GM12864 (cell line): ENCODE measurements around the gene ATP5F1B.
A peak's percentile ranks its signal among the peaks of the same experiment; 100 is the strongest.

Experiments
- DNase-seq: peaks from one replicate; pipeline ENCODE4 v3.0.0-alpha.2; 2011; ENCODE audit warnings: low read depth
- H3K4me3 ChIP-seq: 2 replicates; pipeline ENCODE4 v1.5.1; 2011; ENCODE audit warnings: mild to moderate bottlenecking, low read depth, low read length, control low read depth
- TF ChIP-seq, protein P1 (sequence below): IDR thresholded peaks from 2 replicates; pipeline ENCODE4 v1.5.1; 2011; ENCODE audit warnings: low read depth, mild to moderate bottlenecking, moderate library complexity, low read length, control low read depth, inconsistent platforms; ENCODE audit errors: missing control alignments

ATP5F1B gene

DNA sequence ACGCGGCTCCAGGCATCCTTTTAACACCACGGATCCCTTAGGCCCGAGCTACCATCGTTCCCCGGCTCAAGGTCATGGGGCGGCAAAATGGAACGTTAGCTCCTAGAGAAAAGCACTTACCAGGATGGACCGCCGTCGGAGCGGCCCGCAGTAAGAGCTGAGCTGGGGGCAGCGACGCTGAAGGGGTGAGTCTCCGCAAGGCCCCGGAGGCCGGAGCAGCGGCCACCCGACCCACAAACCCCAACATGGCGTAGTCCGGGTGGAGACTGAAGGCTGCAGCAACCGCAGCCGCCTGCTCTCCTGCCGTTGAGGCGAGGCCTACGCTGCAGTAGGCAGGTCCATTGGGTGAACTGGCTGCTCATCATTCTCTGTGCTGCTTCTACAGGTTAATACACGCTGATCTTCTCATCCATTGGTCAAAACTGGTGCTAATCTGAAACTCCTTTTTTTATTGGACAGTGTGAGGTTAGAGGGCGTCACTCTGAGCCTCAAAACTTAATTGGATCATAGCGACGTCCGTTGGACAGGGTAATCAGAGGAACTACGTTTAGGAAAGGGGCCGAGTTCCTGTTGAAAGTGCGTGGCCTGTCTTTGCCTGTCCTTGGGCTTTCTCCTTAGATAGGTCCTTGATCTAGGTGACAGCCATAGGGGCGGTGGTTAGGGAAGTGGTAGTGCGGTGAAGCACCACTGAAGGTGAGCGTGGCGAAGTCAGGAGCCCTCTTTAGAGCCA is at the start of gene ATP5F1B:
TSS of gene ATP5F1B (minus strand) at position 268 of the 730 bp plus-strand sequence. CDS start at position 247, 21 bp downstream.
- TF ChIP-seq, protein P1, sequence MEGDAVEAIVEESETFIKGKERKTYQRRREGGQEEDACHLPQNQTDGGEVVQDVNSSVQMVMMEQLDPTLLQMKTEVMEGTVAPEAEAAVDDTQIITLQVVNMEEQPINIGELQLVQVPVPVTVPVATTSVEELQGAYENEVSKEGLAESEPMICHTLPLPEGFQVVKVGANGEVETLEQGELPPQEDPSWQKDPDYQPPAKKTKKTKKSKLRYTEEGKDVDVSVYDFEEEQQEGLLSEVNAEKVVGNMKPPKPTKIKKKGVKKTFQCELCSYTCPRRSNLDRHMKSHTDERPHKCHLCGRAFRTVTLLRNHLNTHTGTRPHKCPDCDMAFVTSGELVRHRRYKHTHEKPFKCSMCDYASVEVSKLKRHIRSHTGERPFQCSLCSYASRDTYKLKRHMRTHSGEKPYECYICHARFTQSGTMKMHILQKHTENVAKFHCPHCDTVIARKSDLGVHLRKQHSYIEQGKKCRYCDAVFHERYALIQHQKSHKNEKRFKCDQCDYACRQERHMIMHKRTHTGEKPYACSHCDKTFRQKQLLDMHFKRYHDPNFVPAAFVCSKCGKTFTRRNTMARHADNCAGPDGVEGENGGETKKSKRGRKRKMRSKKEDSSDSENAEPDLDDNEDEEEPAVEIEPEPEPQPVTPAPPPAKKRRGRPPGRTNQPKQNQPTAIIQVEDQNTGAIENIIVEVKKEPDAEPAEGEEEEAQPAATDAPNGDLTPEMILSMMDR = no peak
- DNase-seq = peak; percentile 100

DNA sequence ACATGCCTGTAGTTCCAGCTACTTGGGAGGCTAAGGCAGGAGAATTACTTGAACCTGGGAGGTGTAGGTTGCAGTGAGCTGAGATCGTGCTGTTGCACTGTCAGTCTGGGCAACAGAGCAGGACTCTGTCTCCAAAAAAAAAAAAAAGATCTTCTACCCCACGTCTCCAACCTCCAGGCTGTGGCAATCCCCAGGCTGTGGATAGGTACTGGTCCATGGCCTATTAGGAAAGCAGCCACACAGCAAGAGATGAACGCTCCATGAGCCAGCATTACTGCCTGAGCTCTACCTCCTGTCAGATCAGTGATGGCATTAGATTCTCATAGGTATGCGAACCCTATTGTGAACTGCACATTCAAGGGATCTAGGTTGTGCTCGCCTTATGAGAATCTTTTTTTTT is 48.4 kb upstream of the ATP5F1B start:
- no peak for DNase-seq
- TF ChIP-seq, protein P1 = no peak
- no peak overlapping the region for H3K4me3 ChIP-seq

More for the DNA sequence above, at the start of gene ATP5F1B:
- H3K4me3 ChIP-seq = peak within 1 kb of the TSS; percentile 76

GRCh38 chr12:56688846-56689109 is 43.0 kb upstream of the ATP5F1B start:
- H3K4me3 ChIP-seq = peak overlapping the region; percentile 91

GRCh38 chr12:56688129-56688845 is 42.5 kb upstream of the ATP5F1B start, which contains the start of gene PTGES3:
Gene PTGES3, minus strand, starts transcription at chr12:56688284. Its CDS starts 285 bp downstream, at chr12:56687999.
- DNase-seq = peak; percentile 92
- H3K4me3 ChIP-seq = peak within 1 kb of the TSS; percentile 91
- TF ChIP-seq, protein P1 = no peak

More at GRCh38 chr12:56688846-56689109, 43.0 kb upstream of the ATP5F1B start:
- DNase-seq = no peak
- TF ChIP-seq, protein P1 = no peak

- TF ChIP-seq, protein P1 = no peak
- DNase-seq = no peak
- H3K4me3 ChIP-seq = peak overlapping the region; percentile 81
Observed at GRCh38 chr12:56687223-56688128, 41.7 kb upstream of the ATP5F1B start.

DNA sequence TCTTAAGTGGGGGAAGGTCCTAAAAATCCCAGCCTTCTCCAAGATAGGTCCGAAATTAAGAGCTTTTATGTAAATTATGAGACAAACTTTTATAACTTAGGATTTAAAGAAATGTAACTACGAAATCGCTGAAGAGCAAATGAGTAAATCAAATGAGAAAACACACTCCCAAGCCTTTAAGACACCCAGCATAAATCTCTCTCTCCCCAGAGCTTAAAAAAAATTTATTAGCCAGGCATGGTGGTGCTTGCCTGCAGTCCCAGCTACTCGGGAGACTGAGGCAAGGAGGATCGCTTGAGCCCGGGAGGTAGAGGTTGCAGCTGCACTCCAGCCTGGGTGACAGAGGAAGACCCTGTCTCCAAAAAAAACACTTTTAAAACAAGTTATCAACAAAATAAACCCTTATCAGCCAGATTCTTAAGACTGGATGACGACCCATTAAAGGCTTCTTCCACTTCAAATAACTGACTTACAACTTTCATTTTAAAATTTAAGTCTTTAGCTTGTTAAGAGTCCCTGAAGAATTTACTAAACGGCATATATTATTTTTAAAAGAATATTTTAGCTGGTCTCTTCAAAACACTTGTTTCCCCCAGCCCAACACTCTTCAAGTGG is 39.1 kb upstream of the ATP5F1B start:
- DNase-seq = no peak
- TF ChIP-seq, protein P1 = no peak

More for the DNA sequence above, 39.1 kb upstream of the ATP5F1B start:
- H3K4me3 ChIP-seq = peak overlapping the region; percentile 81
